Osteocyte (in vitro differentiated cells): ENCODE measurements around the gene KRT78. TPM values are rescaled to one million over a fixed set of nuclear protein-coding genes. Genes with fewer than 3 reads are reported as not detected.

Experiments
- DNase-seq: peaks from one replicate; pipeline ENCODE4 v3.0.0; 2021; ENCODE audit warnings: mixed read lengths; ENCODE audit not compliant: unreplicated experiment; ENCODE audit errors: extremely low spot score
- H3K27ac Mint-ChIP-seq: one replicate; pipeline ENCODE4 v1.8.0; 2021; ENCODE audit warnings: mild to moderate bottlenecking, mixed read lengths; ENCODE audit not compliant: unreplicated experiment
- H3K27me3 Mint-ChIP-seq: one replicate; pipeline ENCODE4 v1.8.0; 2021; ENCODE audit warnings: mixed read lengths; ENCODE audit not compliant: unreplicated experiment
- H3K36me3 Mint-ChIP-seq: one replicate; pipeline ENCODE4 v1.8.0; 2021; ENCODE audit warnings: mixed read lengths; ENCODE audit not compliant: unreplicated experiment
- H3K4me1 Mint-ChIP-seq: one replicate; pipeline ENCODE4 v1.8.0; 2021; ENCODE audit warnings: mixed read lengths; ENCODE audit not compliant: unreplicated experiment
- H3K4me3 Mint-ChIP-seq: one replicate; pipeline ENCODE4 v1.8.0; 2021; ENCODE audit warnings: mild to moderate bottlenecking, moderate library complexity, mixed read lengths; ENCODE audit not compliant: unreplicated experiment
- H3K9me3 Mint-ChIP-seq: one replicate; pipeline ENCODE4 v1.8.0; 2021; ENCODE audit warnings: mixed read lengths; ENCODE audit not compliant: unreplicated experiment
- CTCF ChIP-seq: fragments of 200-600 bp; sonication (generic); IDR thresholded peaks from 2 replicates; pipeline ENCODE4 v1.5.0; 2021; ENCODE audit warnings: antibody characterized with exemption, mild to moderate bottlenecking, moderate library complexity
- total RNA-seq: library from RNA; stranded (reverse); gene quantifications from 2 replicates; pipeline ENCODE4 v1.2.1, GENCODE V29; 2021

The KRT78 gene
- total RNA-seq, 1 donor from 2014 or later = not detected

GRCh38 chr12:52820521-52820920, 28.3 kb downstream of the KRT78 start:
- H3K9me3 Mint-ChIP-seq = no peaks in the 10 kb centered on the region
- no peak for DNase-seq
- H3K4me3 Mint-ChIP-seq = no peak overlapping the region
- no peak overlapping the region for H3K27ac Mint-ChIP-seq
- H3K36me3 Mint-ChIP-seq = no peaks in the 10 kb centered on the region
- H3K4me1 Mint-ChIP-seq = no peaks in the 10 kb centered on the region
- TF ChIP-seq CTCF = no peak
- peaks cover 30% of the 10 kb centered on the region for H3K27me3 Mint-ChIP-seq

- Mint-ChIP-seq H3K4me1 (no peaks in the 10 kb centered on the region), H3K9me3 (no peaks in the 10 kb centered on the region), H3K27me3 (peaks cover 36% of the 10 kb centered on the region), H3K36me3 (no peaks in the 10 kb centered on the region), H3K4me3 (no peak overlapping the region), H3K27ac (no peak overlapping the region)
- no peak for TF ChIP-seq CTCF
- no peak for DNase-seq
These were observed 28.9 kb downstream of the KRT78 start for GRCh38 chr12:52819731-52820510.

GRCh38 chr12:52818887-52819420, 29.8 kb downstream of the KRT78 start:
- no peaks in the 10 kb centered on the region for H3K9me3 Mint-ChIP-seq
- no peak for TF ChIP-seq CTCF
- peaks cover 40% of the 10 kb centered on the region for H3K27me3 Mint-ChIP-seq
- H3K4me3 Mint-ChIP-seq = no peak overlapping the region
- H3K36me3 Mint-ChIP-seq = no peaks in the 10 kb centered on the region
- no peak for DNase-seq
- H3K27ac Mint-ChIP-seq = no peak overlapping the region
- H3K4me1 Mint-ChIP-seq = no peaks in the 10 kb centered on the region

- no peak overlapping the region for H3K27ac Mint-ChIP-seq
These were observed 30.4 kb downstream of the KRT78 start for GRCh38 chr12:52818388-52818787.

More at GRCh38 chr12:52818388-52818787, 30.4 kb downstream of the KRT78 start:
- Mint-ChIP-seq H3K9me3 (no peaks in the 10 kb centered on the region), H3K36me3 (no peaks in the 10 kb centered on the region), H3K27me3 (peaks cover 40% of the 10 kb centered on the region), H3K4me3 (no peak overlapping the region), H3K4me1 (no peaks in the 10 kb centered on the region)
- DNase-seq = no peak
- no peak for TF ChIP-seq CTCF
